GM21619 (cell line): ENCODE measurements around the gene AJAP1.

Experiments
- ATAC-seq: cut with Tn5 transposase; IDR thresholded peaks from one replicate; pipeline ENCODE4 v1.9.1; 2021; ENCODE audit not compliant: unreplicated experiment

AJAP1 gene

DNA sequence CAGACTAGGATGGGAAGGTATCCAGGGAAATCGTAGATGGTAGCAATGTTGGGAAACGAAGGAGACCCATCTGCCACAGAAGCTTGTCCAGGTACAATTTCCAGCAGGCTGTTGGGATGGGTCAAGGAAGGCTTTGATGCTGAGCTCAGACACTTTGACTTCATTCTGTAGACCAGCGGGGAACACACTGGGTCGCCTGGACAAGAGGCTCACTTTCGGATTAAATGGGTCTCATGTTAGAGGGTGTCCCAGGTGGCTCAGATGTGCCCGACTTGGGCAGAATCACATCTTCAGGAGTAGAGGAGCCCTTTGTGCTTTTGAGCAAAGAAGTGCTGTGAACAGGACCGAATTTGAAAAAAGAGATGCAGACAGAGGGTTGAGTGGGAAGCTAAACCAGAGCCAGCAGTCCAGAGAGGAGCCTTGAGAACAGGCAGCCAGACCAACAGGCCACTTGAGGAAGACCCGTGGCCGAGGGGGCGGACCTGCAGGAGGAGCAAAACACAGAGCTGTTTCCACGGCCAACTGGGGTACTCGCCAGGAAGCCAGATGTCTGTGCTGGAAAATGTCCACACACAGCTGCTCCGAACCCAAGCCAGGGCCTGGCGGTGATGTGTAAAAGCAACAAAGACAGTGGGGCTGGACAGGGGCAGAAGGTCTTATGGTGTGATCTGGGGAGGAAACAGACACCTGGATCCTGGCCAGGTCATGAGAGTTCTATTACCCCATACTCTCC is 146.9 kb downstream of the AJAP1 start:
- ATAC-seq: no peak

DNA sequence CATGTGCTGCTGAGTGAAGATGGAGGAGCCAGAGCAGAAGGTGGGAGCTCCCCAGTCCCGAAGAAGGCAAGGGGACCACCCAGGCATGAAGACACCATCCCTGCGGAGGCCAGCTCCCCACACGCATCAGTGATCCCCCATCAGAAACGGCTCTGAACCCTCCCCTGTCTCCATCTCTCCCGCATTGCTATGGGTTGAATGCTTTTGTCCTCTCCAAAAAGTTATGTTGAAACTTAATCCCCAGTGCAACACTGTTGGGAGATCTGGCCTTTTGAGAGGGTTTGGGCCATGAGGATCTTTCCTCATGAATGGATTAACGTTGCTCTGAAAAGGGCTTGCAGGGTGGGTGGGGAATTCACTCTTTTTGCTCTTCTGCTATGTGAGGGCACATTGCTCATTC is 147.6 kb downstream of the AJAP1 start:
- ATAC-seq: no peak

DNA sequence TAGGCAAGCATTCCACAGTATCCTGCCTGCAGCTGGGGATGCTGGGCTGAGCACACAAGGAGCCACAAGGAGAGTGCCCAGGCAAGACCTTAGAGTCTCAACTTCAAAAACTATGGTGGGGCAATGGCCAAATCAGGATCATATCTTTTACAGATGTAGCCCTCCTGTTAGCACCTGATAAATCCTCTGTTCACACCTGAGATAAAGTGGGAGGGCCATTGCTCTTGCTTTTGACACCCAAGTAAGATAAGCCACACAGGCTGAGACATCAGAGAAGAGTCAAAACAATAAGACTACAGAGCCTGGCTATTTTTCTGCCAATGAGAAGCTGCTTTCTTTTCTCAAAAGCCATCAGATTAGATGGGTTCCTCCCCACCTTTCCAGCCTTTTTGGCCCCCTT is 148.9 kb downstream of the AJAP1 start:
- ATAC-seq: no peak

DNA sequence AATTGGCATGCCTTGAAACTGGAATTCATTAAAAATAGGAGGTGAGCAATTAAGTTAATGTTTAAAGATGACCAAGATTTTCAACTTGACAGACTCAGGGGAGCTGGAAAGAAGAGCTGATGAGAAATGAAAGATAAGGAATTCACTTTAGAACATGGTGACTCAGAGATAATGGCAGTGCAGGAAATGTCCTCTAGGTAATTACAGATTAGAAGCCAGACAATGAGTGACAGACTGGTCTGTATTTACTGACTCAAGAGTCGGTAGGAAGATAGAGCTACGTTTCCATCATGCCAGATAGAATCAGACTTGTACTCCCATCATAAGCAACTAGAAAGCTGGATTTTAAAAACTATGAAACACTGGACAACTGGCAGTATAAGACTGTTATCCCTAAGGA is 151.6 kb downstream of the AJAP1 start:
- no peak for ATAC-seq

DNA sequence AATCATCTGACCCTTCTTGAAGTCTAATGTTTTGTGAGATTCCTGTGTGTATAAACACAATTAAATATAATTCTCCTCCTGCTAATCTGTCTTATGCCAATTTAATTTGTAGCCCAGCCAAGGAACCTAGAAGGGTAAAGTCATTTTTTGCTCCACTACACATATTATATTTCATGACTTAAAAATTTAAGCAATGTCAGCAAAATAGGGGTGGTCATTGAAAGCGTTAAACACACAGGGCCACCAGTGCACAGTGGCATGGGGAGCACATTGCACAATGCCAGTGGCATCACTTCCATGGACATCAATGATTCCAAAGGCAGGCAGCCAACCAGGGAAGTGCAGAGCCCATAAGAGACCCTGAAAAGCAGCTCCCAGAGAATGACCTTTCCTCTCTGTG is 166.1 kb downstream of the AJAP1 start:
- no peak for ATAC-seq

DNA sequence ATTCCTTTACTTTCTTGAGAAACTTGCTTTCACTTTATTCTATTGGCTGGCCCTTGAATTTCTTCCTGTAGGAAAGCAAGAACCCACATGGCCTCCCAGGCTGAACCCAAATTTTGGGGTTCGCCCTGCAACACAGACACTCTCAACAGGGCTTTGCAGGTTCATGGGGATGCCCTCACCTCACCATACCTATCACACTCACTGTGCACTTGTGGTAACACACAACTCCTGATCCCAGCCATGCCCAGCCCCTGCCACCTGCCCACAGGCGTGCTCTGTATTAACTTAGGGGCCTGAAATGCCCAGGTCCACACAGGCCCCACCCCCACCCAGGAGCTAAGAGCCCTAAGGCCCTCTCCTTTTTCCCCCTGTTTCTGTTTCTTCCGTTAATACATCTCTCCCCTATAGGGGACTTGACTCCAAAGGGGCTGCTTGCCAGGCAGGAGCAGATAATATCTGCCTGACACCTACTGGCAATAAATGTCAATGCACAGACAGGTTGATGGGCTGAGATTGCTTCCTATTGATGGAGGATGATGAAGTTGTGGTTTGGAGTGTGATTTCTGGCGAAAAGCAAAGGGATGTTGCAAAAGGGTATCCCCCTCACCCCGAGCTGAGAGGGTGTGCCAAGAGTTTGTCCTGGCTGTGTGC is 171.5 kb downstream of the AJAP1 start:
- no peak for ATAC-seq

DNA sequence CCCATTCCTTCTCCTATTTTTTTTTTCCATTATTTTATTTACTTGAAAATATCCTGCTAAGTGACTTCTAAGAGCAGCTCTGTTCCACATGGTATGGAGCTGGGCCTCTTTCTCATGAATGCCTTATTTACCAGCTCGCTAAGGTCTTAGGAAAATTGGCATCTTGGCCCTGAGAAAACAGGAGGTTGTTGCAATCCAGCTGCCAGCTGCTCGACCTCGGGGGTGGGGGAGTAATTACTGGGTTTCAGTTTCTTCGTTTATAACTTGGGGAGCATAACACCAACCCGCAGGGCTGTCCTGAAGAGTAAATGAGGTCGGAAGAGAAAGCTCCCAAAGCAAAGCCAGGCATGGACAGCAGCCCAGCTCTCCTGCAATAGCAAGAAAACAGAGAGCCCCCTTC is 176.3 kb downstream of the AJAP1 start:
- no peak for ATAC-seq

DNA sequence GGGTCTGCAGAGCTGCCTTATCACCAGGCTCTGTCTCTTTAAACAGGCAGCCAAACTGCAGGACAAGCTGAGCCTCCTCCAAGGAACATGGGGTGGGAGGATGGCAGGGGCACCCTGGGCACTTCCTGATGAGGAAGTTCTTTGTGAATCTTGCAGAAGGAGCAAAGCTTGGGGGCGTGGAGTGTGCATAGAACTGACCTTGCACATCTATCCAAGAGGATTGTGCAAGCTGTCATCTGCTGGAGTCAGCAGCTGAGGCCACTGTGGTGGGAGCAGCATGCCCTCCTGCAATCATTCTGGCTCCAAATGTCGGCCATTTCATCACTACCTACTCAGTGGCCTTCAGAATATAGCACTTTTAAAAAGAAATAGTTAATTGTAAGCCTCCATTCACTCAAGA is 182.2 kb downstream of the AJAP1 start:
- no peak for ATAC-seq

DNA sequence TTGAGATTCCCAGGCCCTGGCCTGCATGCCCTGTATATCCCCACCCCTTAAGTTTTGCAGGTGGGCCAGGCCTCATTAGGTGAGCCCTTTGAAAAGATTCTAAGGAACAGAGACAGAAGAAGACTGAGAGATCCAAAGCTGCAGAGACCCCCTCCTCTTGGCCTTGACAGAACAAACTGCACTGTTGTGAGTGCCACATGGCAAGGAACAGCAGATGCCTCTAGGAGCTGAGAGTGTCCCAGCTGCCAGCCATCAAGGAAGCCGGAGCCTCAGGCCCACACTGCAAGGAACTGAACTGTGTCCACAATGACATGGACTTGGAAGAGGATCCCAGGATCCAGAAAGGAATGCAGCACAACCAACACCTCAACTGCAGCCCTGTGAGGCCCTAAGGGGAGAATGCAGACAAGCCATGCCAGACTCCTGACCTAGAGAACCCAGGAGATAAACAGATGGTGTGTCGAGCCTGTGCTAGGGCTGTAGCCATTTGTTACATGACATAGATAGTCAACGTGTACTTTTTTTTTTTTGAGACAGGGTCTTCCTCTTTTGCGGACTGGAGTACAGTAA is 182.7 kb downstream of the AJAP1 start:
- no peak for ATAC-seq

DNA sequence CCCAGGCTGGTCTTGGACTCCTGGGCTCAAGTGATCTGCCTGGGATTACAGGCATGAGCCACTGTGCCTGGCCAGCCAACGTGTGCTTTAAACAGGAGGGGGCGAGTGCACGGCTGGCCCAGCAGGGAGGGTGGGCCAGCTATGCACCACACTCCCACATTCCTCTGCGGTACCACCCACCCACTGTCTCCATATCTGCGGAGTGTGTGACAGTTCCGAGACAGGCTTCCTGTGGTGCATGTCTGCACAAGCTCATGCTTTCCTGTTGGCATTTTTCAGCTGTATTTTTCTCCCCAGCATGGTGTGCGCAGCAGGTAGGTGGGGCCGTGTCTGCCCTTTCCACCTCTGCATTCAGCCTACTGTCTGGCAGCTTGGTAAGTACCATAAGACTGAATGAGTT is 183.3 kb downstream of the AJAP1 start:
- ATAC-seq: no peak

DNA sequence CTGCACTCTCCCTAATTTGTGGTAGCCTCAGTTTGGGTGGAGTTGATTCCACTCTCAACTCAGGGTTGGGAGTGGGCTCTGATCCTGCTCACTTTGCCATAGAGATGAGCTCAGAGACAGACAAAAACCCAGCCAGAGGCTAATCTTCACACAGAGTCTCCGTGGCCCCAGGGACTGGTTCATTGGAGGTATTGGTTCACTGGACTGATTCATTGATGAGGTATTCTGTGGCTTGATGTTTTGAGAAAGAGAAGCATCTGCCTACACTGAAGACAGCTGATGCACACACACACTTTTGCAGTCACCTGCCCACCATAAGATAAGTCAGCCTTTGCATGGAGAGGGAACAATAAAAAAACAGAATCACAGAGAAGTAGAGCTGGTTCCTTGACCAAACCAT is 183.8 kb downstream of the AJAP1 start:
- ATAC-seq: no peak
